GM19023 (cell line): ENCODE measurements around the gene NUCB1.

ENCODE experiments used
- ATAC-seq: cut with Tn5 transposase; IDR thresholded peaks from one replicate; pipeline ENCODE4 v1.9.1; 2021; ENCODE audit warnings: mild to moderate bottlenecking, moderate library complexity; ENCODE audit not compliant: unreplicated experiment

NUCB1 gene

DNA sequence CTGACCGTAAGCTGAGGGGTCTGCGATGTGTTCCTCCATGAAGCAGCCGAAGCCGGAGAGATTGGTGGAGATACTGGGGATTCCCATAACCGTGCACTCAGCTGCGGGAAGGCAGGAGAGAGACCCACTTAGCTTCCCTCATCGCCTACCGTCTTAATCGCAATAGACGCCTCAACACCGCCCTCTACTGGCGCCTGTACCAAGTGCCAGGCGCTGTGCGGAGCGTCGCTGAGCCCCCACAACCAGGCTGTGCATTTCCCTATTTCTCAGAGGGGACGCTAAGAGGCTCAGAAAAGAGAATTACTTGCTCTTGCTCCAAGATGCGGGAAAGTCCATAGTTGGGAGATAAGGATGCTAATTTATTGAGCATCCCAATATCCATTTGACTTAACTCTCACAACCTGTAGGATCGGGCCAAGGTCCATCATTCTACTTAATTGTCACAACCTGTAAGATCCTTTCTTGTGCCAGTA lies 70.8 kb downstream of the NUCB1 start:
- ATAC-seq, result no peak
